Hepatocyte (in vitro differentiated cells): ENCODE results near the gene TBL1X. TPM values are rescaled to one million over a fixed set of nuclear protein-coding genes. Genes with fewer than 3 reads are reported as not detected.
"Not testable (repeated sequence)": the region's sequence is repeated elsewhere in the genome, so short reads cannot be mapped to it uniquely, and the experiment has no call there.

Experiments
- DNase-seq: peaks from one replicate; pipeline ENCODE4 v3.0.0-alpha.2; 2016; ENCODE audit warnings: low spot score
- H2AFZ ChIP-seq: fragments of 200-600 bp; sonication (generic); 2 replicates; pipeline ENCODE4 v1.6.0; 2016; ENCODE audit warnings: antibody characterized with exemption, mild to moderate bottlenecking
- H3K27ac ChIP-seq: fragments of 200-600 bp; sonication (generic); 2 replicates; pipeline ENCODE4 v1.5.1; 2016; ENCODE audit warnings: mild to moderate bottlenecking
- H3K27me3 ChIP-seq: fragments of 200-600 bp; sonication (generic); 2 replicates; pipeline ENCODE4 v1.6.1; 2016
- H3K36me3 ChIP-seq: fragments of 200-600 bp; sonication (generic); replicated peaks from 2 replicates; pipeline ENCODE4 v1.5.1; 2016; ENCODE audit warnings: low read depth; ENCODE audit not compliant: insufficient read depth
- H3K4me1 ChIP-seq: fragments of 200-600 bp; sonication (generic); 2 replicates; pipeline ENCODE4 v1.5.1; 2016; ENCODE audit warnings: mild to moderate bottlenecking, moderate library complexity; ENCODE audit not compliant: insufficient read depth
- H3K4me2 ChIP-seq: fragments of 200-600 bp; sonication (generic); 2 replicates; pipeline ENCODE4 v1.6.0; 2016
- H3K4me3 ChIP-seq: fragments of 200-600 bp; sonication (generic); 2 replicates; pipeline ENCODE4 v1.5.1; 2016; ENCODE audit warnings: mild to moderate bottlenecking
- H3K79me2 ChIP-seq: fragments of 200-600 bp; sonication (generic); 2 replicates; pipeline ENCODE4 v1.6.0; 2017; ENCODE audit warnings: mild to moderate bottlenecking
- H3K9me2 ChIP-seq: fragments of 200-600 bp; sonication (generic); replicated peaks from 2 replicates; pipeline ENCODE4 v1.6.0; 2017; ENCODE audit warnings: mild to moderate bottlenecking; ENCODE audit not compliant: insufficient read depth
- H3K9me3 ChIP-seq: fragments of 200-600 bp; sonication (generic); 2 replicates; pipeline ENCODE4 v1.5.1; 2016; ENCODE audit warnings: low read depth, mild to moderate bottlenecking
- H4K20me1 ChIP-seq: fragments of 200-600 bp; sonication (generic); 2 replicates; pipeline ENCODE4 v1.6.0; 2016; ENCODE audit warnings: mild to moderate bottlenecking; ENCODE audit not compliant: insufficient read depth, poor library complexity, severe bottlenecking
- CTCF ChIP-seq: fragments of 200-600 bp; sonication (generic); IDR thresholded peaks from 2 replicates; pipeline ENCODE4 v1.5.1; 2016; ENCODE audit warnings: antibody characterized with exemption, mild to moderate bottlenecking; ENCODE audit not compliant: poor library complexity
- EZH2 ChIP-seq: fragments of 200-600 bp; sonication (generic); IDR thresholded peaks from 2 replicates; pipeline ENCODE4 v1.6.1; 2016; ENCODE audit warnings: antibody characterized with exemption, mild to moderate bottlenecking, borderline replicate concordance
- EZH2phosphoT487 ChIP-seq: fragments of 200-600 bp; sonication (generic); IDR thresholded peaks from one replicate; pipeline ENCODE4 v1.6.1; 2018; ENCODE audit warnings: antibody characterized with exemption, mild to moderate bottlenecking, low read depth, moderate library complexity; ENCODE audit not compliant: unreplicated experiment, severe bottlenecking
- WGBS: methylation state at CpG from one replicate; pipeline ENCODE4 v1.1.6; 2016; ENCODE audit warnings: low lambda C conversion rate; ENCODE audit errors: missing lambda C conversion rate; 5-methylcytosine and 5-hydroxymethylcytosine counted together
- polyA plus RNA-seq: library from polyadenylated mRNA; unstranded; fragments of >200 nt; fragmentation: Nextera tagmentation; extraction: Ambion mirVana; gene quantifications from 2 replicates; pipeline ENCODE4 v1.2.1, GENCODE V29; 2016
- total RNA-seq: library from RNA; depleted of rRNA; stranded (reverse); fragments of >200 nt; gene quantifications from 2 replicates; pipeline ENCODE4 v1.2.3, GENCODE V29; 2014

TBL1X gene
- total and polyA plus RNA-seq, 2 experiments from 2014 or later = 14.9 to 16.0 TPM

- Histone ChIP-seq H3K27ac (no peak overlapping the region), H3K4me3 (no peak overlapping the region), H3K27me3 (no peaks in the 10 kb centered on the region), H3K9me3 (no peaks in the 10 kb centered on the region), H3K4me2 (no peak overlapping the region), H3K36me3 (no peaks in the 10 kb centered on the region), H3K4me1 (no peaks in the 10 kb centered on the region), H3K9me2 (no peaks in the 10 kb centered on the region), H2AFZ (no peak overlapping the region), H4K20me1 (no peaks in the 10 kb centered on the region), H3K79me2 (no peaks in the 10 kb centered on the region)
- no peak for TF ChIP-seq EZH2
- no peak for TF ChIP-seq EZH2phosphoT487
- TF ChIP-seq CTCF = no peak
- 84% methylated on average over 4 of the region's 4 CpGs for WGBS
- DNase-seq = no peak
Measured at GRCh38 chrX:9431281-9431680, 33.6 kb upstream of the TBL1X start.

- TF ChIP-seq EZH2 (no peak), CTCF (no peak), EZH2phosphoT487 (no peak)
- H3K79me2 ChIP-seq = no peaks in the 10 kb centered on the region
- H3K4me2 ChIP-seq = no peak overlapping the region
- no peak overlapping the region for H2AFZ ChIP-seq
- no peak overlapping the region for H3K27ac ChIP-seq
- H3K9me3 ChIP-seq = no peaks in the 10 kb centered on the region
- 88% methylated on average over 3 of the region's 3 CpGs for WGBS
- no peaks in the 10 kb centered on the region for H3K36me3 ChIP-seq
- H3K4me3 ChIP-seq = no peak overlapping the region
- no peaks in the 10 kb centered on the region for H4K20me1 ChIP-seq
- no peak for DNase-seq
- no peaks in the 10 kb centered on the region for H3K9me2 ChIP-seq
- H3K27me3 ChIP-seq = no peaks in the 10 kb centered on the region
- H3K4me1 ChIP-seq = no peaks in the 10 kb centered on the region
Measured at GRCh38 chrX:9433596-9433995, 31.3 kb upstream of the TBL1X start.

- no peak overlapping the region for H3K4me3 ChIP-seq
- no peaks in the 10 kb centered on the region for H3K36me3 ChIP-seq
- no peaks in the 10 kb centered on the region for H4K20me1 ChIP-seq
- no peaks in the 10 kb centered on the region for H3K79me2 ChIP-seq
- WGBS = 82% methylated on average over 3 of the region's 3 CpGs
- DNase-seq = no peak
- no peaks in the 10 kb centered on the region for H3K9me2 ChIP-seq
- TF ChIP-seq EZH2 (no peak), EZH2phosphoT487 (no peak), CTCF (no peak)
- H3K4me1 ChIP-seq = no peaks in the 10 kb centered on the region
- H3K4me2 ChIP-seq = no peak overlapping the region
- no peak overlapping the region for H2AFZ ChIP-seq
- no peak overlapping the region for H3K27ac ChIP-seq
- H3K27me3 ChIP-seq = no peaks in the 10 kb centered on the region
- no peaks in the 10 kb centered on the region for H3K9me3 ChIP-seq
Measured at GRCh38 chrX:9434051-9434550, 30.8 kb upstream of the TBL1X start.

GRCh38 chrX:9435086-9435485 lies 29.8 kb upstream of the TBL1X start:
- not testable (repeated sequence) for H2AFZ ChIP-seq, H3K79me2 ChIP-seq, H3K4me3 ChIP-seq, H3K27ac ChIP-seq, DNase-seq, H3K36me3 ChIP-seq, H3K4me1 ChIP-seq, H4K20me1 ChIP-seq, H3K27me3 ChIP-seq, H3K4me2 ChIP-seq, H3K9me2 ChIP-seq, H3K9me3 ChIP-seq
- WGBS = 61% methylated on average over 2 of the region's 2 CpGs
